ENCODE measurements around the gene LGALS1. TPM values are rescaled to one million over a fixed set of nuclear protein-coding genes. Genes with fewer than 3 reads are reported as not detected.

The LGALS1 gene
- 3,435 and 6,925 TPM in 2 replicates for total RNA-seq

- DNase-seq (ENCODE audit: low read depth in 2 of 2), result peak; percentile 59 to 89
These were observed at the start of gene LGALS1 for GRCh38 chr22:37674951-37675929. LGALS1 (plus strand) TSS chr22:37675636; CDS start chr22:37675703, 67 bp downstream.

GRCh38 chr22:37625737-37626136, 49.7 kb upstream of the LGALS1 start:
- no peak for DNase-seq (ENCODE audit: low read depth in 2 of 2)

- DNase-seq (ENCODE audit: low read depth in 2 of 2), result no peak
These were observed 49.3 kb upstream of the LGALS1 start for GRCh38 chr22:37626144-37626543.

GRCh38 chr22:37626556-37627075, 48.8 kb upstream of the LGALS1 start:
- DNase-seq (ENCODE audit: low read depth in 2 of 2), result no peak

- DNase-seq (ENCODE audit: low read depth in 2 of 2), result no peak
These were observed 48.3 kb upstream of the LGALS1 start for GRCh38 chr22:37627121-37627520.

GRCh38 chr22:37627545-37627944, 47.9 kb upstream of the LGALS1 start:
- DNase-seq (ENCODE audit: low read depth in 2 of 2), result peak in 1 of 2 donors; percentile 19

GRCh38 chr22:37628830-37629229, 46.6 kb upstream of the LGALS1 start:
- DNase-seq (ENCODE audit: low read depth in 2 of 2), result no peak

- DNase-seq (ENCODE audit: low read depth in 2 of 2), result no peak
These were observed 45.5 kb upstream of the LGALS1 start for GRCh38 chr22:37629928-37630327.

GRCh38 chr22:37630839-37631435, 44.5 kb upstream of the LGALS1 start:
- no peak for DNase-seq (ENCODE audit: low read depth in 2 of 2)

GRCh38 chr22:37631448-37632173, 43.8 kb upstream of the LGALS1 start:
- DNase-seq (ENCODE audit: low read depth in 2 of 2), result peak; percentile 76 to 86

- DNase-seq (ENCODE audit: low read depth in 2 of 2), result no peak
These were observed 43.0 kb upstream of the LGALS1 start for GRCh38 chr22:37632174-37633088.

GRCh38 chr22:37633089-37633624, 42.3 kb upstream of the LGALS1 start:
- DNase-seq (ENCODE audit: low read depth in 2 of 2), result no peak

- DNase-seq (ENCODE audit: low read depth in 2 of 2), result peak in 1 of 2 donors; percentile 69
These were observed 41.6 kb upstream of the LGALS1 start for GRCh38 chr22:37633625-37634416.

GRCh38 chr22:37634417-37634924, 41.0 kb upstream of the LGALS1 start:
- no peak for DNase-seq (ENCODE audit: low read depth in 2 of 2)

GRCh38 chr22:37635157-37635556, 40.3 kb upstream of the LGALS1 start:
- DNase-seq (ENCODE audit: low read depth in 2 of 2), result no peak

- DNase-seq (ENCODE audit: low read depth in 2 of 2), result no peak
These were observed 39.1 kb upstream of the LGALS1 start for GRCh38 chr22:37636186-37636948.

GRCh38 chr22:37636949-37637273, 38.5 kb upstream of the LGALS1 start:
- no peak for DNase-seq (ENCODE audit: low read depth in 2 of 2)

- DNase-seq (ENCODE audit: low read depth in 2 of 2), result no peak
These were observed 36.9 kb upstream of the LGALS1 start for GRCh38 chr22:37638391-37639069.

Data from dermis microvascular lymphatic vessel endothelial cell (primary cell).